Hepatocyte (in vitro differentiated cells): ENCODE results near the gene DOCK2. TPM values are rescaled to one million over a fixed set of nuclear protein-coding genes. Genes with fewer than 3 reads are reported as not detected.

Source experiments
- DNase-seq: peaks from one replicate; pipeline ENCODE4 v3.0.0-alpha.2; 2016; ENCODE audit warnings: low spot score
- H2AFZ ChIP-seq: fragments of 200-600 bp; sonication (generic); 2 replicates; pipeline ENCODE4 v1.6.0; 2016; ENCODE audit warnings: antibody characterized with exemption, mild to moderate bottlenecking
- H3K27ac ChIP-seq: fragments of 200-600 bp; sonication (generic); 2 replicates; pipeline ENCODE4 v1.5.1; 2016; ENCODE audit warnings: mild to moderate bottlenecking
- H3K27me3 ChIP-seq: fragments of 200-600 bp; sonication (generic); 2 replicates; pipeline ENCODE4 v1.6.1; 2016
- H3K36me3 ChIP-seq: fragments of 200-600 bp; sonication (generic); replicated peaks from 2 replicates; pipeline ENCODE4 v1.5.1; 2016; ENCODE audit warnings: low read depth; ENCODE audit not compliant: insufficient read depth
- H3K4me1 ChIP-seq: fragments of 200-600 bp; sonication (generic); 2 replicates; pipeline ENCODE4 v1.5.1; 2016; ENCODE audit warnings: mild to moderate bottlenecking, moderate library complexity; ENCODE audit not compliant: insufficient read depth
- H3K4me2 ChIP-seq: fragments of 200-600 bp; sonication (generic); 2 replicates; pipeline ENCODE4 v1.6.0; 2016
- H3K4me3 ChIP-seq: fragments of 200-600 bp; sonication (generic); 2 replicates; pipeline ENCODE4 v1.5.1; 2016; ENCODE audit warnings: mild to moderate bottlenecking
- H3K79me2 ChIP-seq: fragments of 200-600 bp; sonication (generic); 2 replicates; pipeline ENCODE4 v1.6.0; 2017; ENCODE audit warnings: mild to moderate bottlenecking
- H3K9me2 ChIP-seq: fragments of 200-600 bp; sonication (generic); replicated peaks from 2 replicates; pipeline ENCODE4 v1.6.0; 2017; ENCODE audit warnings: mild to moderate bottlenecking; ENCODE audit not compliant: insufficient read depth
- H3K9me3 ChIP-seq: fragments of 200-600 bp; sonication (generic); 2 replicates; pipeline ENCODE4 v1.5.1; 2016; ENCODE audit warnings: low read depth, mild to moderate bottlenecking
- H4K20me1 ChIP-seq: fragments of 200-600 bp; sonication (generic); 2 replicates; pipeline ENCODE4 v1.6.0; 2016; ENCODE audit warnings: mild to moderate bottlenecking; ENCODE audit not compliant: insufficient read depth, poor library complexity, severe bottlenecking
- EZH2 ChIP-seq: fragments of 200-600 bp; sonication (generic); IDR thresholded peaks from 2 replicates; pipeline ENCODE4 v1.6.1; 2016; ENCODE audit warnings: antibody characterized with exemption, mild to moderate bottlenecking, borderline replicate concordance
- EZH2phosphoT487 ChIP-seq: fragments of 200-600 bp; sonication (generic); IDR thresholded peaks from one replicate; pipeline ENCODE4 v1.6.1; 2018; ENCODE audit warnings: antibody characterized with exemption, mild to moderate bottlenecking, low read depth, moderate library complexity; ENCODE audit not compliant: unreplicated experiment, severe bottlenecking
- WGBS: methylation state at CpG from one replicate; pipeline ENCODE4 v1.1.6; 2016; ENCODE audit warnings: low lambda C conversion rate; ENCODE audit errors: missing lambda C conversion rate; 5-methylcytosine and 5-hydroxymethylcytosine counted together
- polyA plus RNA-seq: library from polyadenylated mRNA; unstranded; fragments of >200 nt; fragmentation: Nextera tagmentation; extraction: Ambion mirVana; gene quantifications from 2 replicates; pipeline ENCODE4 v1.2.1, GENCODE V29; 2016
- total RNA-seq: library from RNA; depleted of rRNA; stranded (reverse); fragments of >200 nt; gene quantifications from 2 replicates; pipeline ENCODE4 v1.2.3, GENCODE V29; 2014
- TF ChIP-seq, protein P1 (sequence below): fragments of 200-600 bp; sonication (generic); IDR thresholded peaks from 2 replicates; pipeline ENCODE4 v1.5.1; 2016; ENCODE audit warnings: antibody characterized with exemption, mild to moderate bottlenecking; ENCODE audit not compliant: poor library complexity

The DOCK2 gene
- total and polyA plus RNA-seq, 2 experiments from 2014 or later: 0.60 TPM; not detected in 1

DNA sequence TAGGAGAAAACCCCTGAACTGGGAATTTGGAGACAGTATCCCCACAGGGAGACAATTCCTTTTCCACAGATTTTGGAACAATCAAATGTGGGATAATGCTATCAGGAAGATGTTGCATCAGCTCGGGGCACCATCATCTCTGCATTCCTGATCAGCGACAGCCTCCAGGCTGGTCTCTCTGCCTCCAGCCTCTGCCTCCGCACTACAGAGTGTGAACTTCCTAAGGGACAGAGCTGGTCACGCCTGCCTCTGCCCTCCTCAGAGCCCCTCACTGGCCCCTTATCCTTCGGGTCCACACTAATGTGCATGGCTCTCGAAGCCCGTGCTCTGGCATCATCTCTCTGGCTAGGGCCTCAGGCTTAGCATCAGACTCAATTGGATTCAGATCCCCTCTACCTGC, 477.2 kb downstream of the DOCK2 start:
- no peaks in the 10 kb centered on the region for H3K9me3 ChIP-seq
- no peaks in the 10 kb centered on the region for H4K20me1 ChIP-seq
- H3K4me2 ChIP-seq: no peak overlapping the region
- no peaks in the 10 kb centered on the region for H3K79me2 ChIP-seq
- no peaks in the 10 kb centered on the region for H3K9me2 ChIP-seq
- no peak overlapping the region for H3K4me3 ChIP-seq
- no peaks in the 10 kb centered on the region for H3K36me3 ChIP-seq
- no peak overlapping the region for H3K27ac ChIP-seq
- no peak for TF ChIP-seq EZH2phosphoT487
- no peak for TF ChIP-seq EZH2
- TF ChIP-seq, protein P1, sequence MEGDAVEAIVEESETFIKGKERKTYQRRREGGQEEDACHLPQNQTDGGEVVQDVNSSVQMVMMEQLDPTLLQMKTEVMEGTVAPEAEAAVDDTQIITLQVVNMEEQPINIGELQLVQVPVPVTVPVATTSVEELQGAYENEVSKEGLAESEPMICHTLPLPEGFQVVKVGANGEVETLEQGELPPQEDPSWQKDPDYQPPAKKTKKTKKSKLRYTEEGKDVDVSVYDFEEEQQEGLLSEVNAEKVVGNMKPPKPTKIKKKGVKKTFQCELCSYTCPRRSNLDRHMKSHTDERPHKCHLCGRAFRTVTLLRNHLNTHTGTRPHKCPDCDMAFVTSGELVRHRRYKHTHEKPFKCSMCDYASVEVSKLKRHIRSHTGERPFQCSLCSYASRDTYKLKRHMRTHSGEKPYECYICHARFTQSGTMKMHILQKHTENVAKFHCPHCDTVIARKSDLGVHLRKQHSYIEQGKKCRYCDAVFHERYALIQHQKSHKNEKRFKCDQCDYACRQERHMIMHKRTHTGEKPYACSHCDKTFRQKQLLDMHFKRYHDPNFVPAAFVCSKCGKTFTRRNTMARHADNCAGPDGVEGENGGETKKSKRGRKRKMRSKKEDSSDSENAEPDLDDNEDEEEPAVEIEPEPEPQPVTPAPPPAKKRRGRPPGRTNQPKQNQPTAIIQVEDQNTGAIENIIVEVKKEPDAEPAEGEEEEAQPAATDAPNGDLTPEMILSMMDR: no peak
- no peaks in the 10 kb centered on the region for H3K27me3 ChIP-seq
- H3K4me1 ChIP-seq: no peaks in the 10 kb centered on the region
- 72% methylated on average over 7 of the region's 7 CpGs for WGBS
- no peak overlapping the region for H2AFZ ChIP-seq
- no peak for DNase-seq

DNA sequence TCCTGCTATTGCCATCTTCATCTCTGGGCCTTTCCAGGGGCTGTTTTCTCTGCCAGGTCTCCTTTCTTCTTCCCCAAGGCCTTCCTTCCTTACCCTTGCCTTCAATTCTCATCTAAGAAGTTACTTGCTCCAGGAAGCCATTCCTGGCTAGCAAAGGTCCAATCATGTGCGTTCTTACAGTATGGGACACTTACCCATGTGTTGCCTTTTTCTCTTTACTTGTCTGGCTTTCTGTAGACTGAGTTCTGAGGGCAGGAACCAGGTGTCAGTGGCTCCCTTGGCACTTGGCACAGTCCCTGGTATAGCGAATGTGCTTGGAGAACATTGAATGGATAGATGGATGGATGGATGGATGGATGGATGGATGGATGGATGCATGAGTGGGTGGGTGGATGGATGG, 478.9 kb downstream of the DOCK2 start:
- no peaks in the 10 kb centered on the region for H4K20me1 ChIP-seq
- no peaks in the 10 kb centered on the region for H3K79me2 ChIP-seq
- H3K9me2 ChIP-seq: no peaks in the 10 kb centered on the region
- H3K4me2 ChIP-seq: no peak overlapping the region
- no peak for DNase-seq
- H3K27ac ChIP-seq: no peak overlapping the region
- no peak overlapping the region for H2AFZ ChIP-seq
- H3K27me3 ChIP-seq: no peaks in the 10 kb centered on the region
- TF ChIP-seq EZH2phosphoT487: no peak
- no peak for TF ChIP-seq EZH2
- TF ChIP-seq, protein P1: no peak
- H3K4me1 ChIP-seq: no peaks in the 10 kb centered on the region
- H3K4me3 ChIP-seq: no peak overlapping the region
- H3K9me3 ChIP-seq: no peaks in the 10 kb centered on the region
- 93% methylated on average over 2 of the region's 2 CpGs for WGBS
- no peaks in the 10 kb centered on the region for H3K36me3 ChIP-seq

- Histone ChIP-seq H2AFZ (no peak overlapping the region), H4K20me1 (no peaks in the 10 kb centered on the region), H3K4me1 (no peaks in the 10 kb centered on the region), H3K27me3 (no peaks in the 10 kb centered on the region), H3K79me2 (no peaks in the 10 kb centered on the region), H3K4me2 (no peak overlapping the region), H3K9me3 (no peaks in the 10 kb centered on the region), H3K36me3 (no peaks in the 10 kb centered on the region), H3K27ac (no peak overlapping the region), H3K4me3 (no peak overlapping the region), H3K9me2 (no peaks in the 10 kb centered on the region)
- WGBS: 95% methylated on average over 2 of the region's 2 CpGs
- no peak for TF ChIP-seq EZH2phosphoT487
- no peak for DNase-seq
Observed at GRCh38 chr5:170117736-170118135, 480.7 kb downstream of the DOCK2 start.

- Histone ChIP-seq H3K9me3 (no peaks in the 10 kb centered on the region), H4K20me1 (no peaks in the 10 kb centered on the region), H3K36me3 (no peaks in the 10 kb centered on the region), H3K4me1 (no peaks in the 10 kb centered on the region), H3K4me2 (no peak overlapping the region), H3K27me3 (no peaks in the 10 kb centered on the region), H3K79me2 (no peaks in the 10 kb centered on the region), H3K9me2 (no peaks in the 10 kb centered on the region), H3K4me3 (no peak overlapping the region), H3K27ac (no peak overlapping the region), H2AFZ (no peak overlapping the region)
- WGBS: 84% methylated on average over 2 of the region's 2 CpGs
- TF ChIP-seq EZH2 (no peak), EZH2phosphoT487 (no peak)
- TF ChIP-seq, protein P1: no peak
- DNase-seq: no peak
Observed at GRCh38 chr5:170120576-170120975, 483.5 kb downstream of the DOCK2 start.
